ENCODE data around the gene HMGA1. TPM values are rescaled to one million over a fixed set of nuclear protein-coding genes. Genes with fewer than 3 reads are reported as not detected.
A peak's percentile ranks its signal among the peaks of the same experiment; 100 is the strongest.
"Not testable (repeated sequence)": the region's sequence is repeated elsewhere in the genome, so short reads cannot be mapped to it uniquely, and the experiment has no call there.

HMGA1 gene
- total RNA-seq, 1 donor from 2014 or later: 415 TPM

DNA sequence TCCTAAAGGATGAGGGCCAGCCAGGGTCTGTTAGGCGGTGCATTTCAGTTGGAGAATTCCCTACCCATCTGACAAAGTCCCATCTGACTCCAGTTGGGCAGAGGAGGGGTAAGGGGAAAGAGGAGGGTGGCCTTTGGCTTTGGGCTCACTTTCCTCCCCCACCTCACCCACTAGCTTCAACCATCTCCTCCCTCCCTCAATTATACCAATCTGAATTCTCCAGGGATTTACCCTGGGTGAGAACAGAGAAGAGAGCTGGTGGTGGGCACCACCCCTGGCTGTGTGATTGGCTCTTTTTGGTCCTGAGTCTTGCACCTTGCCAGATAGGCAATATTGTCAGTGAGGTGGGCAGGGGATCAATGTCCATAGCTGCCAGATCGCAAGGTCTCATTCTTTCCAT lies 3.2 kb downstream of the HMGA1 start:
- no peak for DNase-seq (ENCODE audit: low read depth, low spot score)

DNA sequence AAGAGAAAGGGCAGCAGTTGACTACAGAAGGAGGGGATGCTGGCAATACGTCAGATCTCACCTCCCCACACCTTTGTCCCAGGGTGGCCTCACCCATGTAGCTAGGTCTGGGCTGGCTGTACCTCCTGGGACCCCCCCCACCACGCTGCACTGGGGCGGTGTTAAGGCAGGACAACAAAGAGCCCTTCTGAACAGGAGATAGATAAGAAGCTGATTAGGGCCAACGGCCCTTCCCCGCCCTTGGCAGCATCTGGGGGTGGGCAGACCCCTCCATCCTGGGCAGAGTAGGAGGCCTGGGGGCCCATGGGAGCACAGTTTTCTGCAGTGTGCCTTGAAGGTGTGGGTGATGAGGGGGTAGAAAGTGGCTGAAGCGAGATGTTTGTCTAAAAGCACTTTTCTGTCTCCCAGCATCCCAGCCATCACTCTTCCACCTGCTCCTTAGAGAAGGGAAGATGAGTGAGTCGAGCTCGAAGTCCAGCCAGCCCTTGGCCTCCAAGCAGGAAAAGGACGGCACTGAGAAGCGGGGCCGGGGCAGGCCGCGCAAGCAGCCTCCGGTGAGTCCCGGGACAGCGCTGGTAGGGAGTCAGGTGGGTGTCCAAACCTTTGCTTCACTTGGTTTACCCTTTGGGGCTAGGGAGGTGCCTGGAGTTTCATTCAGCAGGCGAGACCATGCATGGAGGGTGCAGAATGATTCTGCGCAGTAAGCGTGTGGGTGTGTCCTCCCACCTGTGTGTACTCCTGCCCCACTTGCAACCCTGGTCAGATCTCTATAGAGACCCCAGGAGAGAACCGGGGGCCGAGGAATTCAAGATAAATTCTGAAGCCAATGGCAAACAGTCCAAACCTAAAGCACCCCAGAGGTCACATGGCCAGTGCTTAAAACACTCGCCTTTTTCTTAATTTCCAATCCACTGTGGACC lies 3.9 kb downstream of the HMGA1 start:
- DNase-seq (ENCODE audit: low read depth, low spot score): no peak

DNA sequence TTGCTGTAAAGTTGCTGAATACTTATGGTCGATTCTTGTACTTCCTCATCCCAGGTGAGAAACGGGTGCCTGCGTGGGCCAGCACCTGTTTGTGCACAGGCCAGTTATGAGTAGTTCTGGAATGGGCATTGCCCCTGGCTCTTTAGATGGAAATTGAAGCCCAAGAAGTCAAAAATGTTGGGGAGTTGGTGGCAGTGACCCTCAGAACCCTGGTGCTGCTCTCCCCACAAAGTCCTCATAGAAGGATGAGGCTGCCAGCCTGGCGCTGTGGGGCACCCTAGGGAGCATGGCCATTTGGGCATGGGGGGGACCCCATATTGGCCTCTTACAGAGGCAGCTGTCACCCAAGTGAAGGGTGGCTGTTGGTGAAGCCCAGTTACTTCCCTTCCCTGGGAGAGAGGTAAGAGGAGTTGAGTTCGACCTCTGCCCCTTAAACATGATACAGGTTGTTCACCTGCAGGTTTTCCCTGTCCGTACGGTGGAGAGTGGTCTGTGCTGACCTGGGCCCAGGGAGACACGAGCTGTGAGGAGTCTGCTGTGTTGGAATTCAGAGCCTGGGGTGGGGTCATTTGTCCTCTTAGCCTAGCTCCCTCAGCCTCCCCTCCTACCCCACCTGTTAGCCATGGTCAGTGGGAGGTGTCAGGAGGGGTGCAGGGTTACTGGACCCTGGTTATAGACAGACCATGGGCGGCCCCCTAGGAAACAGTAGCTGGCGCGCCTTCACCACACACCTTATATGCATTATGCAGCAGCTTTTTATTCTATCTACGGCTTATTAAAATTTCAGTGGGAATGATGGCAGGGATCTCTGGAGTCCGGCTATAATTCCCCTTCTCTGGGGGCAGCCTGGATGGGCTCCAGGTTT lies 4.9 kb downstream of the HMGA1 start:
- no peak for DNase-seq (ENCODE audit: low read depth, low spot score)

GRCh38 chr6:34242252-34243130 lies 5.8 kb downstream of the HMGA1 start:
- DNase-seq (ENCODE audit: low read depth, low spot score): no peak

- no peak for DNase-seq (ENCODE audit: low read depth, low spot score)
Observed at GRCh38 chr6:34243131-34243771, 6.6 kb downstream of the HMGA1 start.

- DNase-seq (ENCODE audit: low read depth, low spot score): peak; percentile 78
Observed at GRCh38 chr6:34243901-34244884, 7.5 kb downstream of the HMGA1 start.

- DNase-seq (ENCODE audit: low read depth, low spot score): not testable (repeated sequence)
Observed at GRCh38 chr6:34245032-34245760, 8.5 kb downstream of the HMGA1 start.

GRCh38 chr6:34245761-34246140 lies 9.1 kb downstream of the HMGA1 start:
- DNase-seq (ENCODE audit: low read depth, low spot score): not testable (repeated sequence)

DNA sequence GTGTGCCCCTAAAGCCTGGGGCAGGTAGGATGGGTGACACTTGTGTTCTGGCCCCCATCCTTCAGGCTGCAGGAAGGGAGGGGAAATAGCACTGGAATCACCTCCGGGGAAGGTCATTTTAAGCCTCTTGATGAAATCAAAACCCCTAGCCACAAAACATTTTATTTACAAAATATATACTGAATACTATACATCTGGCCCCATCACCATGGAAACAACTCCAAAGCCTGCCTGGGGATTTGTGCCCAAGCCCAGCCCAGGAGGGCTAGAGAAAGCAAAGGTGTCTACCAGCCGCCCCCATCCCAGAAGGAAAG lies 9.5 kb downstream of the HMGA1 start:
- no peak for DNase-seq (ENCODE audit: low read depth, low spot score)

- no peak for DNase-seq (ENCODE audit: low read depth, low spot score)
Observed at GRCh38 chr6:34246563-34247391, 10.1 kb downstream of the HMGA1 start.

- DNase-seq (ENCODE audit: low read depth, low spot score): no peak
Observed at GRCh38 chr6:34247481-34248197, 11.0 kb downstream of the HMGA1 start.

DNA sequence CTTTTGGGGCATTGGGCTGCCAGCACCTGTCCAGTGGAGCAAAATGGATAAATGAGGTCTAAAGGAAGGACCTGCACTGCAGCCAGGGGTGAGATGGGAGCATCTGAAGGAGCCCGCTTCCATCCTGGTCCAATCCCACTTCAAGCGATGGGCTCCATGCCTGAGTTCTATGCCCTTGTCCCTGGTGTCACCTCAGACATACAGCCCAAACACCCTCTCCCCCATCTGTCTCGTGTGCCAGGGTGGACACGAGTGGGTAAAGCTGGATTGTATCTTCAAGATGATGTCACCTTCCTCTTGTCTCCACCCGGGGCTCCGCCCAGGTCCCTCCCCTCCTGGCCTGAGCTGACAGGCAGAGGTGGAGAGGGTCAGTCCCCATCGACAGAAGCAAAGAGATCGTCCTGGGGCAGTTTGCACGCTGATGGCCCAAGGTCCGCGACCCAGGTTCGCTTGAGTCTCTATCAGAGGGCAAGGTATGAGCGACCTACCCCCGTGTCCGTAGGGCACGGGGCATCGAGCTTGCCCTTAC lies 11.6 kb downstream of the HMGA1 start:
- no peak for DNase-seq (ENCODE audit: low read depth, low spot score)

DNA sequence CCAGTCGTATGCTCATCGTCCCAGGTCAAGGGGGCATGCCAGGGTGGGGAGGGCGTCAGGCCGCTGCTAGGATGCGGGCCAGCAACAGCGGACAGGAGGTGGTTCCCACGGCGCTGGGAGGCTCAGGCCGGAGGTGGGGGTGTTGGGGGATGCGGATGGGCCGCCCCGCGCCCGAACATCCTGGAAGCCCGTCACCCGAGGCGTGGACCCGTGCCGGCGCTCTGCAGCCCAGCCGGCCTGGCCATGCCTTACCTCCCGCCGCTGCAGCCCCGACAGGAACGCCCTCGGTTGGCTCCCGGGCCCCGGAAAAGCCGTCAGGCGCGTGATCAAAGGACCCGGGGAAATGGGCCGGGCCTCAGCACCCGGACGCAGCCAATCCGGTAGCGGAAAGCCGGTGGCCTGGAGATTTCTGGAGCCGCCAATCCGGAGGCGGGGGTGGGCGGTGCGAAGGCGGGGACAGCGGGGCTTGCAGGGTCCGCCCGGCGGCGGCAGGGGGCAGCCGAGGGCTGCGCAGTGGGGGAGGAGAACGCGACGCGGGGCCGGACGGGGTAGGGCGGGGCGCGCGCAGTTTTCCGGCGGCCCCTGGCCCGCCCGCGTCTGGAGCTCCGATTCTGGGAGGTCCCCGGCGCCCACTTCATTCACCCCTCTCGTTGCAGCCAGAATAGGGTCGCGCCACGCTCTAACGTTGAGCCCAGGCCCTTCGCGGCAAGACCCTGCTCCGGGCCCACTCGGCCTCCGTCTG lies 12.2 kb downstream of the HMGA1 start, which contains the start of gene SMIM29:
SMIM29 (minus strand) TSS at position 280 of the 742 bp plus-strand sequence. CDS start 1,215 bp downstream, outside the sequence.
- peak; percentile 63 for DNase-seq (ENCODE audit: low read depth, low spot score)

DNA sequence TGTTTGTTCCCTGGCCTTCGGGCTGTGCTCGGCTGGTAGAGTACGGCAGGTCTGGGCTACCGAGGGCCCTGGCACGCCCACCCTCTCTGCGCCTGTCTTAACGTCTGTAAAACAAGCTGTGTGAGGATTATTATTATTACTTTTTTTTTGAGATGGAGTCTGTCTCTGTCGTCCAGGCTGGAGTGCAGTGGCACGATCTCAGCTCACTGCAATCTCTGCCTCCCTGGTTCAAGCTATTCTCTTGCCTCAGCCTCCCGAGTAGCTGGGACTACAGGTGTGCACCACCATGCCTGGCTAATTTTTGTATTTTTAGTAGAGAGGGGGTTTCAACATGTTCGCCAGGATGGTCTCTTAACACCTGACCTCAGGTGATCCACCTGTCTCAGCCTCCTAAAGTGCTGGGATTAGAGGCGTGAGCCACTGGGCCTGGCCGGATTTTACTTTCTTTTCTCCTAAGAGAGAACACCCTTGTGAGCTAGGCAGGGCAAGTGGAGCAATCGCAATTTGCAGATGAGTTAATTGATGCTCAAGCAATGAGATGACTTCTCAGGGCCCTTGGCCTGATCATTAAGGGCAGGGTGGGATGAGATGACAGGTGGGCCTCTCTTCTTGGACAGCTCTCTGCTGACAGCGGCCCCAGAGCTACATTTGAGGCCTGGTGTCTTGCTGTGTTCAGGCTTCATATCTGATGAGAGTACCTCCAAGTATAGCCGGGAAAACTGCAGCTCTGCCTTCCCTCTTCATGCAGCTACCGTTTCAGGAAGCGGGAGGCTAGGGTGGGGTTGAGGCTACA lies 13.0 kb downstream of the HMGA1 start:
- no peak for DNase-seq (ENCODE audit: low read depth, low spot score)

DNA sequence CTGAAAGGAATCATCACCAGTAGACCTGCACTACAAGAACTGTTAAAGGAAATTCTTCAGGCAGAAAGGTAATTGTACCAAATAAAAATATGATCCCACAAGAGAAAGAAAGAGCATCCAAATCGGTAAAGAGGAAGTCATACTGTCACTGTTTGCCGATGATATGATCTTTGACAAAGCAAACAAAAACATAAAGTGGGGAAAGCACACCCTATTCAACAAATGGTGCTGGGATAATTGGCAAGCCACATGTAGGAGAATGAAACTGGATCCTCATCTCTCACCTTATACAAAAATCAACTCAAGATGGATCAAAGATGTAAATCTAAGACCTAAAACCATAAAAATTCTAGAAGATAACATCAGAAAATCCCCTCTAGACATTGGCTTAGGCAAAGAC lies 15.7 kb downstream of the HMGA1 start:
- DNase-seq (ENCODE audit: low read depth, low spot score): not testable (repeated sequence)
